Neural progenitor cell (in vitro differentiated cells): ENCODE measurements around the gene MSTO1. TPM values are rescaled to one million over a fixed set of nuclear protein-coding genes. Genes with fewer than 3 reads are reported as not detected.
"Not testable (repeated sequence)": the region's sequence is repeated elsewhere in the genome, so short reads cannot be mapped to it uniquely, and the experiment has no call there.

Experiments
- DNase-seq: peaks from one replicate; pipeline ENCODE4 v3.0.0-alpha.2; 2016; ENCODE audit warnings: low spot score
- H2AFZ ChIP-seq: fragments of 200-600 bp; sonication (generic); replicated peaks from 2 replicates; pipeline ENCODE4 v1.6.1; 2016; ENCODE audit warnings: antibody characterized with exemption
- H3F3A ChIP-seq: fragments of 200-600 bp; sonication (generic); 2 replicates; pipeline ENCODE4 v1.6.1; 2016; ENCODE audit warnings: antibody characterized with exemption, low read depth
- H3K27ac ChIP-seq: fragments of 200-600 bp; sonication (generic); 2 replicates; pipeline ENCODE4 v1.5.1; 2016; ENCODE audit warnings: mild to moderate bottlenecking
- H3K27me3 ChIP-seq: fragments of 200-600 bp; sonication (generic); 2 replicates; pipeline ENCODE4 v1.6.1; 2016; ENCODE audit warnings: mild to moderate bottlenecking, moderate library complexity
- H3K36me3 ChIP-seq: fragments of 200-600 bp; sonication (generic); 2 replicates; pipeline ENCODE4 v1.5.1; 2016
- H3K4me1 ChIP-seq: fragments of 200-600 bp; sonication (generic); 2 replicates; pipeline ENCODE4 v1.6.1; 2016; ENCODE audit warnings: mixed run types
- H3K4me2 ChIP-seq: fragments of 200-600 bp; sonication (generic); 2 replicates; pipeline ENCODE4 v1.6.1; 2016
- H3K4me3 ChIP-seq: fragments of 200-600 bp; sonication (generic); 2 replicates; pipeline ENCODE4 v1.5.1; 2016
- H3K79me2 ChIP-seq: fragments of 200-600 bp; sonication (generic); 2 replicates; pipeline ENCODE4 v1.6.1; 2016; ENCODE audit warnings: low read depth
- H3K9ac ChIP-seq: fragments of 200-600 bp; sonication (generic); 2 replicates; pipeline ENCODE4 v1.6.1; 2016
- H3K9me3 ChIP-seq: fragments of 200-600 bp; sonication (generic); 2 replicates; pipeline ENCODE4 v1.5.1; 2016; ENCODE audit warnings: low read depth
- H4K20me1 ChIP-seq: fragments of 200-600 bp; sonication (generic); 2 replicates; pipeline ENCODE4 v1.6.1; 2016; ENCODE audit warnings: low read depth
- H3K27ac Mint-ChIP-seq: 3 replicates; pipeline ENCODE4 v1.8.0; 2021; ENCODE audit warnings: mixed read lengths
- H3K27me3 Mint-ChIP-seq: 2 replicates; pipeline ENCODE4 v1.8.0; 2022; ENCODE audit warnings: low read depth, mild to moderate bottlenecking, inconsistent platforms, moderate library complexity, mixed read lengths; ENCODE audit not compliant: insufficient read depth
- H3K36me3 Mint-ChIP-seq: 3 replicates; pipeline ENCODE4 v1.8.0; 2021; ENCODE audit warnings: mixed read lengths
- H3K4me1 Mint-ChIP-seq: 3 replicates; pipeline ENCODE4 v1.8.0; 2021; ENCODE audit warnings: mixed read lengths
- H3K4me3 Mint-ChIP-seq: 3 replicates; pipeline ENCODE4 v1.8.0; 2021; ENCODE audit warnings: mild to moderate bottlenecking, moderate library complexity, mixed read lengths
- H3K9me3 Mint-ChIP-seq: 3 replicates; pipeline ENCODE4 v1.8.0; 2020; ENCODE audit warnings: mixed read lengths
- CTCF ChIP-seq: fragments of 200-600 bp; sonication (generic); IDR thresholded peaks from 2 replicates; pipeline ENCODE4 v1.5.1; 2017; ENCODE audit warnings: antibody characterized with exemption, mild to moderate bottlenecking
- EZH2 ChIP-seq: fragments of 200-600 bp; sonication (generic); IDR thresholded peaks from 2 replicates; pipeline ENCODE4 v1.6.1; 2017; ENCODE audit warnings: antibody characterized with exemption, mild to moderate bottlenecking, moderate library complexity
- EZH2phosphoT487 ChIP-seq: fragments of 200-600 bp; sonication (generic); IDR thresholded peaks from 2 replicates; pipeline ENCODE4 v1.6.1; 2017; ENCODE audit warnings: antibody characterized with exemption
- total RNA-seq: library from RNA; depleted of rRNA; stranded (reverse); fragments of >200 nt; gene quantifications from 2 replicates; pipeline ENCODE4 v1.2.3, GENCODE V29; 2015; ENCODE audit warnings: low replicate concordance

MSTO1 gene
- total RNA-seq, 1 donor from 2014 or later = 36.6 TPM

GRCh38 chr1:155607708-155608107 is 2.3 kb upstream of the MSTO1 start:
- Histone ChIP-seq H4K20me1 (no peaks in the 10 kb centered on the region), H3K4me1 (no peaks in the 10 kb centered on the region), H3K9ac (no peak overlapping the region), H2AFZ (no peak overlapping the region), H3K9me3 (no peaks in the 10 kb centered on the region), H3K4me2 (no peak overlapping the region), H3K36me3 (no peaks in the 10 kb centered on the region), H3F3A (no peaks in the 10 kb centered on the region), H3K4me3 (no peak overlapping the region), H3K79me2 (no peaks in the 10 kb centered on the region), H3K27me3 (no peaks in the 10 kb centered on the region), H3K27ac (no peak overlapping the region)
- Mint-ChIP-seq H3K4me3 (no peak overlapping the region), H3K4me1 (peaks cover 4% of the 10 kb centered on the region), H3K27me3 (peaks cover 2% of the 10 kb centered on the region), H3K36me3 (peaks cover 4% of the 10 kb centered on the region), H3K9me3 (no peaks in the 10 kb centered on the region), H3K27ac (no peak overlapping the region)
- no peak for DNase-seq
- TF ChIP-seq CTCF (no peak), EZH2phosphoT487 (no peak), EZH2 (no peak)

- H3K27ac Mint-ChIP-seq = no peak overlapping the region
- Histone ChIP-seq H3K27ac (no peak overlapping the region), H3K9me3 (no peaks in the 10 kb centered on the region), H3K27me3 (no peaks in the 10 kb centered on the region), H3K79me2 (no peaks in the 10 kb centered on the region), H2AFZ (no peak overlapping the region), H3K4me3 (no peak overlapping the region), H3K4me1 (no peaks in the 10 kb centered on the region), H3K4me2 (no peak overlapping the region), H3K9ac (no peak overlapping the region), H4K20me1 (no peaks in the 10 kb centered on the region), H3F3A (no peaks in the 10 kb centered on the region), H3K36me3 (no peaks in the 10 kb centered on the region)
- peaks cover 2% of the 10 kb centered on the region for H3K27me3 Mint-ChIP-seq
- no peaks in the 10 kb centered on the region for H3K9me3 Mint-ChIP-seq
- peaks cover 4% of the 10 kb centered on the region for H3K4me1 Mint-ChIP-seq
- peaks cover 6% of the 10 kb centered on the region for H3K36me3 Mint-ChIP-seq
- DNase-seq = no peak
- no peak for TF ChIP-seq EZH2
- TF ChIP-seq EZH2phosphoT487 = no peak
- no peak for TF ChIP-seq CTCF
- peak overlapping the region; percentile 73 for H3K4me3 Mint-ChIP-seq
These were observed 1.2 kb upstream of the MSTO1 start for GRCh38 chr1:155608888-155609225.

DNA sequence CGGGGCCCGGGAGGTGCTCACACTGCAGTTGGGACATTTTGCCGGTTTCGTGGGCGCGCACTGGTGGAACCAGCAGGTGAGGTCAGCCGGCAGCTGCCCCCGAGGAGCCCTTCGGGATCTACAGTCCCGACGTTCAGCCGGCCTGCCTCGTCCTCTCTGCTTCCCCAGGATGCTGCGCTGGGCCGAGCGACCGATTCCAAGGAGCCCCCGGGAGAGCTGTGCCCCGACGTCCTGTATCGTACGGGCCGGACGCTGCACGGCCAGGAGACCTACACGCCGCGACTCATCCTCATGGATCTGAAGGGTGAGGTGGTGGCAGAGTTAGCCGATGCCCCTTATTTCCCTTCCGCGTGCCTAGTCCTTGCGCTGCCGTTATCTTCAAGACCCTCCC is 234 bp downstream of the MSTO1 start:
- not testable (repeated sequence) for H3K4me1 Mint-ChIP-seq, H3K27ac Mint-ChIP-seq, H3K9me3 ChIP-seq, H4K20me1 ChIP-seq, H3F3A ChIP-seq, H3K36me3 ChIP-seq, H3K27ac ChIP-seq, DNase-seq, H3K27me3 ChIP-seq, H3K27me3 Mint-ChIP-seq, H3K79me2 ChIP-seq, H2AFZ ChIP-seq, H3K4me1 ChIP-seq, H3K9ac ChIP-seq, H3K9me3 Mint-ChIP-seq, H3K36me3 Mint-ChIP-seq
- H3K4me2 ChIP-seq = peak overlapping the region; percentile 70
- H3K4me3 ChIP-seq = peak overlapping the region; percentile 65
- H3K4me3 Mint-ChIP-seq = peak overlapping the region; percentile 95

DNA sequence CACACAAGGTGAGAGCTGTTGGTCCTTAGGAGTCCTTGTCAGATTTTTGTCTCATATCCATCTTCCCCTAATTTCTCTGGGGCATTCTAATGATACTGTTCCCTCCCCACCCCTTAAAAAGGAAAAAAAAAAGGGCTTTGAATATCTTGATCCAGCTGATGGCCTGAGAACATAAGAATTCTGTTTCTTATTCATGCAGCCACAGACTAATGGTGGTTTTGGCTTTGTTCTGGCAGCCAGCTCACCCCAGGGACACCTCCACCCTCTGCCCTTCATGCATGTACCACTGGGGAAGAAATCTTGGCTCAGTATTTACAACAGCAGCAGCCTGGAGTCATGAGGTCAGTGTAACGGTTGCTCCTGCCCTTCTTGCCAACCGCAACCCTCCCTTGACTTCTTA is 3.2 kb downstream of the MSTO1 start:
- not testable (repeated sequence) for H3K9me3 Mint-ChIP-seq, H2AFZ ChIP-seq, H3K4me1 Mint-ChIP-seq, H3K9me3 ChIP-seq, H3K4me2 ChIP-seq, H3K36me3 ChIP-seq, H3K27ac ChIP-seq, H3K9ac ChIP-seq, H4K20me1 ChIP-seq, DNase-seq, H3F3A ChIP-seq, H3K4me1 ChIP-seq, H3K27ac Mint-ChIP-seq, H3K27me3 ChIP-seq, H3K27me3 Mint-ChIP-seq, H3K36me3 Mint-ChIP-seq, H3K79me2 ChIP-seq, H3K4me3 Mint-ChIP-seq, H3K4me3 ChIP-seq
